Stomach (tissue), 9 donors: ENCODE results near the gene SHF. TPM values are rescaled to one million over a fixed set of nuclear protein-coding genes. Genes with fewer than 3 reads are reported as not detected.

Experiments
- DNase-seq, 2 donors: peaks; one replicate each; pipeline versions ENCODE4 v3.0.0 to v3.0.0-alpha.2; 2013 to 2019
- H3K27ac ChIP-seq, 5 donors: fragments of 200-600 bp in 4 of 5; sonication (generic) in 4 of 5; one replicate each; pipeline ENCODE4 v1.5.1; 2013 to 2019; ENCODE audit warnings: mild to moderate bottlenecking in 1 of 5, moderate library complexity in 1 of 5
- H3K27me3 ChIP-seq, 3 donors: fragments of 200-600 bp; sonication (generic); one replicate each; pipeline ENCODE4 v1.5.1; 2017 to 2019; ENCODE audit warnings: mixed run types in 1 of 3
- H3K36me3 ChIP-seq, 4 donors: fragments of 200-600 bp; sonication (generic); 1 replicate in 3 of 4; 2 replicates in 1 of 4; pipeline ENCODE4 v1.5.1; 2016 to 2019
- H3K4me1 ChIP-seq, 4 donors: fragments of 200-600 bp; sonication (generic); one replicate each; pipeline ENCODE4 v1.5.1; 2016 to 2019
- H3K4me3 ChIP-seq, 4 donors: fragments of 200-600 bp; sonication (generic) in 3 of 4; one replicate each; pipeline ENCODE4 v1.5.1; 2016 to 2019; ENCODE audit warnings: mild to moderate bottlenecking in 1 of 4
- H3K9me3 ChIP-seq, 4 donors: fragments of 200-600 bp; sonication (generic); one replicate each; pipeline ENCODE4 v1.5.1; 2016 to 2019
- CTCF ChIP-seq, 7 experiments: fragments of 450-650 bp in 4 of 7; fragments of 200-600 bp in 3 of 7; sonication (generic) in 3 of 7; IDR thresholded peaks; one replicate each; pipeline ENCODE4 v1.5.1; 2016 to 2019; ENCODE audit warnings: antibody characterized with exemption in 7 of 7, control low read depth in 2 of 7, mild to moderate bottlenecking in 1 of 7
- EP300 ChIP-seq: sonication (generic); formaldehyde crosslinking; IDR thresholded peaks from one replicate; pipeline ENCODE4 v1.6.1; 2017; ENCODE audit warnings: antibody characterized with exemption
- POLR2A ChIP-seq, 4 donors: fragments of 450-650 bp; IDR thresholded peaks; one replicate each; pipeline ENCODE4 v1.6.1; 2016; ENCODE audit warnings: antibody characterized with exemption in 4 of 4, control low read depth in 2 of 4, mild to moderate bottlenecking in 1 of 4, moderate library complexity in 1 of 4
- POLR2AphosphoS5 ChIP-seq, 3 donors: sonication (generic); formaldehyde crosslinking; IDR thresholded peaks; one replicate each; pipeline ENCODE4 v1.6.1; 2016; ENCODE audit warnings: antibody characterized with exemption in 3 of 3
- WGBS, 5 donors: extraction: QIAGEN DNeasy Blood & Tissue Kit in 3 of 5; methylation state at CpG; one replicate each; pipeline versions ENCODE4 v1.1.5 to v1.1.7; 2013 to 2018; 5-methylcytosine and 5-hydroxymethylcytosine counted together
- intact Hi-C: fragments of 100-400 bp; cut with DNase I; formaldehyde crosslinking; loops from one replicate; pipeline ENCODE4 v1.15.1; 2023; ENCODE audit warnings: low total_unique reads
- polyA plus RNA-seq, 3 donors: library from polyadenylated mRNA; stranded (reverse); fragments of 200-250 nt; gene quantifications; one replicate each; pipeline ENCODE4 v1.2.3, GENCODE V29; 2013
- total RNA-seq, 5 donors: library from RNA; depleted of rRNA; stranded (reverse); fragments of >200 nt; gene quantifications; one replicate each; pipeline versions ENCODE4 v1.1.0 to v1.2.3, GENCODE V29; 2014 to 2016
- donor health status: healthy with polysubstance abuse.
- donor health status: Bipolar disorder and iron deficiency.
- donor health status: healthy.

Gene SHF
- total and polyA plus RNA-seq, 8 donors: 0.43 to 15.9 (median 6.1) TPM

- intact Hi-C loops: no loop called here
- WGBS, 5 donors: 44 to 73% (median 67%) methylated on average over 7 to 8 of the region's 8 CpGs
- peak in 1 of 2 donors; percentile 34 for DNase-seq
- Histone ChIP-seq H3K27ac (peak overlapping the region; percentile 1 to 92 (median 83)), H3K4me3 (peak overlapping the region; percentile 68 to 86 (median 74)), H3K4me1 (peaks cover 17 to 51% (median 30%) of the 10 kb centered on the region in 4 donors), H3K9me3 (no peaks in the 10 kb centered on the region), H3K36me3 (no peaks in the 10 kb centered on the region), H3K27me3 (peaks cover 0 to 14% (median 0%) of the 10 kb centered on the region in 3 donors)
- no peak for TF ChIP-seq POLR2AphosphoS5 (IDR thresholded peaks at IDR 0.05)
- TF ChIP-seq POLR2A (IDR thresholded peaks at IDR 0.05): no peak
- no peak for TF ChIP-seq EP300
- no peak for TF ChIP-seq CTCF (IDR thresholded peaks at IDR 0.05)
Observed at GRCh38 chr15:45185903-45186770, 1.6 kb downstream of the SHF start.

GRCh38 chr15:45185069-45185779 is 2.5 kb downstream of the SHF start:
- no peak for DNase-seq
- 78 to 95% (median 87%) methylated on average over 2 to 3 of the region's 3 CpGs for WGBS, 5 donors
- no peaks in the 10 kb centered on the region for H3K36me3 ChIP-seq
- H3K4me3 ChIP-seq: no peak overlapping the region
- peak overlapping the region in 3 of 5 donors; percentile 4 to 92 (median 83) for H3K27ac ChIP-seq
- TF ChIP-seq POLR2AphosphoS5 (IDR thresholded peaks at IDR 0.05) (no peak), EP300 (no peak), CTCF (IDR thresholded peaks at IDR 0.05) (no peak), POLR2A (IDR thresholded peaks at IDR 0.05) (no peak)
- intact Hi-C loops: no loop called here
- H3K9me3 ChIP-seq: no peaks in the 10 kb centered on the region
- peaks cover 17 to 51% (median 32%) of the 10 kb centered on the region in 4 donors for H3K4me1 ChIP-seq
- H3K27me3 ChIP-seq: peaks cover 0 to 14% (median 0%) of the 10 kb centered on the region in 3 donors

- 45 to 68% (median 59%) methylated on average over 5 to 9 of the region's 9 CpGs for WGBS, 5 donors
Observed at GRCh38 chr15:45184562-45185041, 3.2 kb downstream of the SHF start.

More at GRCh38 chr15:45184562-45185041, 3.2 kb downstream of the SHF start:
- TF ChIP-seq POLR2A (IDR thresholded peaks at IDR 0.05): no peak
- no peak for TF ChIP-seq EP300
- no peak for TF ChIP-seq POLR2AphosphoS5 (IDR thresholded peaks at IDR 0.05)
- no peak for TF ChIP-seq CTCF (IDR thresholded peaks at IDR 0.05)
- Histone ChIP-seq H3K9me3 (no peaks in the 10 kb centered on the region), H3K36me3 (no peaks in the 10 kb centered on the region), H3K27ac (peak overlapping the region in 1 of 5 donors; percentile 92), H3K27me3 (peaks cover 0 to 14% (median 0%) of the 10 kb centered on the region in 3 donors), H3K4me1 (peaks cover 18 to 57% (median 36%) of the 10 kb centered on the region in 4 donors), H3K4me3 (no peak overlapping the region)
- DNase-seq: peak in 1 of 2 donors; percentile 28
- intact Hi-C loops: no loop called here
